ENCODE results near the gene MRPS6. TPM values are rescaled to one million over a fixed set of nuclear protein-coding genes. Genes with fewer than 3 reads are reported as not detected.

Gene MRPS6
- total and polyA plus RNA-seq, 12 donors: 25.4 to 135 (median 83.6) TPM

GRCh38 chr21:34174470-34174869 lies 101.1 kb downstream of the MRPS6 start:
- Histone ChIP-seq H3K36me3 (replicated peaks in 1 of 2) (no peaks in the 10 kb centered on the region), H3K4me3 (no peak overlapping the region), H3K9me3 (replicated peaks in 1 of 3) (no peaks in the 10 kb centered on the region), H3K27ac (no peak overlapping the region), H3K4me1 (replicated peaks in 1 of 2) (no peaks in the 10 kb centered on the region), H3K27me3 (no peaks in the 10 kb centered on the region)
- TF ChIP-seq, protein P1, sequence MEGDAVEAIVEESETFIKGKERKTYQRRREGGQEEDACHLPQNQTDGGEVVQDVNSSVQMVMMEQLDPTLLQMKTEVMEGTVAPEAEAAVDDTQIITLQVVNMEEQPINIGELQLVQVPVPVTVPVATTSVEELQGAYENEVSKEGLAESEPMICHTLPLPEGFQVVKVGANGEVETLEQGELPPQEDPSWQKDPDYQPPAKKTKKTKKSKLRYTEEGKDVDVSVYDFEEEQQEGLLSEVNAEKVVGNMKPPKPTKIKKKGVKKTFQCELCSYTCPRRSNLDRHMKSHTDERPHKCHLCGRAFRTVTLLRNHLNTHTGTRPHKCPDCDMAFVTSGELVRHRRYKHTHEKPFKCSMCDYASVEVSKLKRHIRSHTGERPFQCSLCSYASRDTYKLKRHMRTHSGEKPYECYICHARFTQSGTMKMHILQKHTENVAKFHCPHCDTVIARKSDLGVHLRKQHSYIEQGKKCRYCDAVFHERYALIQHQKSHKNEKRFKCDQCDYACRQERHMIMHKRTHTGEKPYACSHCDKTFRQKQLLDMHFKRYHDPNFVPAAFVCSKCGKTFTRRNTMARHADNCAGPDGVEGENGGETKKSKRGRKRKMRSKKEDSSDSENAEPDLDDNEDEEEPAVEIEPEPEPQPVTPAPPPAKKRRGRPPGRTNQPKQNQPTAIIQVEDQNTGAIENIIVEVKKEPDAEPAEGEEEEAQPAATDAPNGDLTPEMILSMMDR (IDR thresholded peaks at IDR 0.05): no peak
- TF ChIP-seq POLR2A (IDR thresholded peaks at IDR 0.05): no peak
- intact Hi-C loops (cut with DNase I): no loop called here
- no peak for DNase-seq

GRCh38 chr21:34176448-34176847 lies 103.1 kb downstream of the MRPS6 start:
- H3K27ac ChIP-seq: no peak overlapping the region
- TF ChIP-seq, protein P1 (IDR thresholded peaks at IDR 0.05): no peak
- TF ChIP-seq POLR2A (IDR thresholded peaks at IDR 0.05): no peak
- no peaks in the 10 kb centered on the region for H3K36me3 ChIP-seq (replicated peaks in 1 of 2)
- WGBS, 4 donors: 81 to 96% (median 85%) methylated on average over 1 of the region's 1 CpG
- no peaks in the 10 kb centered on the region for H3K27me3 ChIP-seq
- no peak overlapping the region for H3K4me3 ChIP-seq
- no peaks in the 10 kb centered on the region for H3K4me1 ChIP-seq (replicated peaks in 1 of 2)
- intact Hi-C loops (cut with DNase I): no loop called here
- no peaks in the 10 kb centered on the region for H3K9me3 ChIP-seq (replicated peaks in 1 of 3)
- DNase-seq: no peak

GRCh38 chr21:34177919-34178567 lies 104.7 kb downstream of the MRPS6 start:
- no peak for TF ChIP-seq POLR2A (IDR thresholded peaks at IDR 0.05)
- TF ChIP-seq, protein P1 (IDR thresholded peaks at IDR 0.05): no peak
- Histone ChIP-seq H3K27ac (no peak overlapping the region), H3K27me3 (no peaks in the 10 kb centered on the region), H3K36me3 (replicated peaks in 1 of 2) (no peaks in the 10 kb centered on the region), H3K9me3 (replicated peaks in 1 of 3) (no peaks in the 10 kb centered on the region), H3K4me3 (no peak overlapping the region), H3K4me1 (replicated peaks in 1 of 2) (peaks cover 0 to 7% of the 10 kb centered on the region in 2 donors)
- intact Hi-C loops (cut with DNase I): no loop called here
- DNase-seq: no peak
- WGBS, 4 donors: 76 to 89% (median 85%) methylated on average over 7 of the region's 7 CpGs

DNA sequence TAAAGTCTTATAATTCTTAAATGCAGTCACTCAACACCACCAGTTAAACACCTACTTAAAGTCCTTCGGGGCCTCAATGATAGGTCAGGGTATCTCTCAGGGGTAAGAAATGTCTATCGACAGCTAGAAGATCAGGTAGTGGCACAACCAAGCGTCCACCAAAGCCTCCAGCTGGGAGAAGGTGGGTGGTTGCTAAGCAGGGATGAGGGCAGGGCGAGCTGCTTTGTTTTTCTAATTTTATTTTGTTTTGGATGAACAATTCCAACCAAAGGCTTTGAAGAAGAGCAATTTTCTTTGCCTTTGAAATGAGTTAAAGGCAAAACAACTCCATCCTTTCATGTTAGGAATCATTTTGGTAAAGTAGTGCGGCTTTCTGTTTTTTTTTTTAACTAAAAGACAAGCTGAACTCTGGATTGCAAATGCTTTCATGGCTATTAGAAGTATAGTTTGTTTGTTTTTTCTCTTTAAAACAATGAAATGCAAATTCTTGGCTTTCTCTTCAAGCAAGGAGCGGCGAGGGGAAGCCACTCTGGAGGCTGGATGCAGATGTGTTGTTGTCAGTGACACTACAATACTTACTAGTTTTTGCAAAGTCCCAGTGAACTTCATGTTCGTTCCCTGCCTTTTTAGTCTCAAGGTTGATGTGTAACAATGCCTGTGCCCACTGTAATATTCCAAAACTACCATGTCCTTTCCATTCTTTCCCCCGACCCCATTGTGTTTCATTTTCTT lies 106.0 kb downstream of the MRPS6 start:
- no peak for DNase-seq
- 79 to 83% (median 81%) methylated on average over 9 of the region's 9 CpGs for WGBS, 4 donors
- Histone ChIP-seq H3K27ac (no peak overlapping the region), H3K9me3 (replicated peaks in 1 of 3) (no peaks in the 10 kb centered on the region), H3K27me3 (no peaks in the 10 kb centered on the region), H3K36me3 (replicated peaks in 1 of 2) (no peaks in the 10 kb centered on the region), H3K4me3 (no peak overlapping the region), H3K4me1 (replicated peaks in 1 of 2) (peaks cover 0 to 7% of the 10 kb centered on the region in 2 donors)
- intact Hi-C loops (cut with DNase I): no loop called here
- TF ChIP-seq, protein P1 (IDR thresholded peaks at IDR 0.05): no peak
